Spleen (tissue), 11 donors: ENCODE data around the gene C6orf118. TPM values are rescaled to one million over a fixed set of nuclear protein-coding genes. Genes with fewer than 3 reads are reported as not detected.

Experiments used
- DNase-seq: peaks from one replicate; pipeline ENCODE4 v3.0.0-alpha.2; 2020
- H3K27ac ChIP-seq, 8 donors: fragments of 200-600 bp; sonication (generic) in 7 of 8; 1 replicate in 4 of 8; 2 replicates in 4 of 8; pipeline versions ENCODE4 v1.5.0 to v1.8.0; 2016 to 2021; ENCODE audit warnings: inconsistent platforms in 4 of 8, mild to moderate bottlenecking in 4 of 8, moderate library complexity in 1 of 8
- H3K27me3 ChIP-seq, 7 donors: fragments of 200-600 bp; sonication (generic) in 6 of 7; replicated peaks in 1 of 7; 1 replicate in 4 of 7; 2 replicates in 3 of 7; pipeline versions ENCODE4 v1.5.0 to v1.8.0; 2016 to 2021; ENCODE audit warnings: inconsistent platforms in 3 of 7, mild to moderate bottlenecking in 1 of 7
- H3K36me3 ChIP-seq, 6 donors: fragments of 200-600 bp; sonication (generic) in 5 of 6; 1 replicate in 4 of 6; 2 replicates in 2 of 6; pipeline versions ENCODE4 v1.5.0 to v1.8.0; 2016 to 2021; ENCODE audit warnings: inconsistent platforms in 2 of 6
- H3K4me1 ChIP-seq, 6 donors: fragments of 200-600 bp; sonication (generic) in 5 of 6; 1 replicate in 3 of 6; 2 replicates in 3 of 6; pipeline versions ENCODE4 v1.5.0 to v1.8.0; 2016 to 2021; ENCODE audit warnings: inconsistent platforms in 3 of 6
- H3K4me3 ChIP-seq, 8 donors: fragments of 200-600 bp; sonication (generic) in 7 of 8; 1 replicate in 4 of 8; 2 replicates in 4 of 8; pipeline versions ENCODE4 v1.5.0 to v1.8.0; 2016 to 2021; ENCODE audit warnings: inconsistent platforms in 4 of 8, mild to moderate bottlenecking in 4 of 8, moderate library complexity in 2 of 8
- H3K9me3 ChIP-seq, 8 donors: fragments of 200-600 bp; sonication (generic) in 7 of 8; 1 replicate in 4 of 8; 2 replicates in 4 of 8; pipeline versions ENCODE4 v1.5.0 to v1.8.0; 2016 to 2021; ENCODE audit warnings: inconsistent platforms in 4 of 8
- CTCF ChIP-seq, 11 experiments: fragments of 200-600 bp in 7 of 11; fragments of 450-650 bp in 4 of 11; sonication (generic) in 4 of 11; IDR thresholded peaks in 8 of 11; conservative IDR thresholded peaks in 3 of 11; 1 replicate in 7 of 11; 2 replicates in 4 of 11; pipeline versions ENCODE4 v1.4.0 to v1.8.0; 2016 to 2021; ENCODE audit warnings: antibody characterized with exemption in 11 of 11, inconsistent platforms in 4 of 11, mild to moderate bottlenecking in 1 of 11
- POLR2A ChIP-seq, 3 donors: fragments of 450-650 bp; IDR thresholded peaks; one replicate each; pipeline ENCODE4 v1.5.1; 2017; ENCODE audit warnings: antibody characterized with exemption in 3 of 3, mild to moderate bottlenecking in 1 of 3
- POLR2AphosphoS5 ChIP-seq, 3 donors: sonication (generic); formaldehyde crosslinking; IDR thresholded peaks; one replicate each; pipeline ENCODE4 v1.5.1; 2017; ENCODE audit warnings: antibody characterized with exemption in 3 of 3
- WGBS, 5 donors: extraction: QIAGEN DNeasy Blood & Tissue Kit in 3 of 5; methylation state at CpG; one replicate each; pipeline versions ENCODE4 v1.1.5 to v1.1.7; 2013 to 2018; 5-methylcytosine and 5-hydroxymethylcytosine counted together
- intact Hi-C: fragments of 100-400 bp; cut with DNase I; formaldehyde crosslinking; loops from one replicate; pipeline ENCODE4 v1.15.0; 2023; ENCODE audit warnings: low total_unique reads
- polyA plus RNA-seq, 3 donors: library from polyadenylated mRNA; stranded (reverse); fragments of 200-250 nt; gene quantifications; one replicate each; pipeline ENCODE4 v1.2.1, GENCODE V29; 2013
- total RNA-seq, 7 donors: library from RNA; depleted of rRNA in 3 of 7; stranded (reverse); fragments of >200 nt in 3 of 7; fragmentation: NEBNext Ultra II Directional in 4 of 7; extraction: Animal tissue kit (Norgen Biotek cat#: 25700) in 4 of 7; gene quantifications; one replicate each; pipeline versions ENCODE4 v1.1.0 to v1.2.1, GENCODE V29; 2016 to 2021
- donor health status: healthy with polysubstance abuse.
- donor health status: DM: no; HTN: no; CAD: no; lungs with moderate emphysema.
- donor health status: DM: no; HTN: no; CAD: no.
- donor health status: Bipolar disorder and iron deficiency.
- donor health status: healthy.
- donor health status: DM: no; HTN: no; CAD: no.
- donor health status: DM: yes; HTN: yes; CAD: no.

C6orf118 gene
- total and polyA plus RNA-seq, 10 donors = not detected

GRCh38 chr6:165301372-165302246, 7.8 kb downstream of the C6orf118 start:
- WGBS, 5 donors = 91 to 95% (median 91%) methylated on average over 31 to 38 of the region's 38 CpGs
- no peak for DNase-seq
- Histone ChIP-seq H3K4me1 (no peaks in the 10 kb centered on the region), H3K4me3 (no peak overlapping the region), H3K36me3 (no peaks in the 10 kb centered on the region), H3K27ac (no peak overlapping the region), H3K27me3 (no peaks in the 10 kb centered on the region), H3K9me3 (peaks cover 0 to 32% (median 4%) of the 10 kb centered on the region in 8 donors)
- TF ChIP-seq POLR2A (IDR thresholded peaks at IDR 0.05) = no peak
- TF ChIP-seq POLR2AphosphoS5 (IDR thresholded peaks at IDR 0.05) = no peak
- TF ChIP-seq CTCF (IDR thresholded peaks at IDR 0.05 in 8 of 11, conservative IDR thresholded peaks at IDR 0.05 in 3 of 11) = no peak
- intact Hi-C loops = no loop called here

DNA sequence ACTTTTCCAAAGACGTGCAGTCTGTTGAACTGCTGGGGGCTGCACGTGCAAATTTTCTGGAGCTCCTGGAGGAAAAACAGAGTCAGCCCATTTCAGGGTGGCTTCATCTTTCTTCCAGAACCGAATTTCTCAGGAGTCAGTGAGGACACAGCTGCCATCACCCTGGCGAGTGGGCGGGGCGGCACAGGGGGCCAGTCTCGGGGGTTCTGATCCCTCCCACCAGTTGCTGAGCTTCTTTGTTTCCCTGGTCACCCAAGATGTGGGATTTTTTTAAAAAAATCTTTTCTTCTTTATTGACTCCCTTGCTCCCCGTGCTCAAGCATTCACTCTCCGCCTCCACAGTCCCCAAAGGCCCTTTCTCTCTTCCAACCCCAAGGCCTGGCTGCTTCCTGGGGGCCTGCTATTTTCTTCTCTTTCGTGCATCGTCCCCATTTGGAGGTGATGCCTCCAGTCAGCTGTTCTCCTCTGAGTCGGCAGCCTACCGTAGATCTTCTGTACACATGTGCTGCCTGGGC, 8.9 kb downstream of the C6orf118 start:
- WGBS, 5 donors = 77 to 83% (median 81%) methylated on average over 13 of the region's 13 CpGs

DNA sequence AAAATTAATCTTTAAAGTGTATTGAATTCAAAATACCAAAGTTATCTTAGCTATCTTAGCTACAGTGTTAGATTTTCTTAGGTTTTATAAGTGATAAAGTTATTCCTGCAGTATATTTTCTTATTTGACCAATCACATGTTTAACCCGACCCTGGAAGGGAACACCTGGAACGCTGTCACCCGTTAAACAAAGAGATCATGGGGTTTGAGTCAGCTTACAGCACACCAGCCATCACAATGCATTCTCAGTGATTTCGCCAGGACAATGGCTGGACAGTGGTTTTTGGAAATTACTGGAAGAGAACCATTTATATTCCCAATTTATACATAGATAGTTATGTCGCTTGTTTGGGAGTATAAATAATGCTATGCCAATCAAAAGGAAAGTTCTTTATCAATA, 10.5 kb downstream of the C6orf118 start:
- H3K9me3 ChIP-seq = peaks cover 0 to 32% (median 4%) of the 10 kb centered on the region in 8 donors
- TF ChIP-seq POLR2AphosphoS5 (IDR thresholded peaks at IDR 0.05) = no peak
- TF ChIP-seq POLR2A (IDR thresholded peaks at IDR 0.05) = no peak
- no peak for TF ChIP-seq CTCF (IDR thresholded peaks at IDR 0.05 in 8 of 11, conservative IDR thresholded peaks at IDR 0.05 in 3 of 11)
- WGBS, 5 donors = 80 to 89% (median 88%) methylated on average over 5 of the region's 5 CpGs
- no peaks in the 10 kb centered on the region for H3K36me3 ChIP-seq
- no peaks in the 10 kb centered on the region for H3K27me3 ChIP-seq
- DNase-seq = no peak
- H3K27ac ChIP-seq = no peak overlapping the region
- intact Hi-C loops = no loop called here
- H3K4me1 ChIP-seq = no peaks in the 10 kb centered on the region
- no peak overlapping the region for H3K4me3 ChIP-seq

More for the DNA sequence above, 8.9 kb downstream of the C6orf118 start:
- no peak for DNase-seq
- no peak for TF ChIP-seq POLR2AphosphoS5 (IDR thresholded peaks at IDR 0.05)
- TF ChIP-seq POLR2A (IDR thresholded peaks at IDR 0.05) = no peak
- intact Hi-C loops = no loop called here
- H3K4me1 ChIP-seq = no peaks in the 10 kb centered on the region
- no peaks in the 10 kb centered on the region for H3K36me3 ChIP-seq
- H3K4me3 ChIP-seq = no peak overlapping the region
- peaks cover 0 to 32% (median 4%) of the 10 kb centered on the region in 8 donors for H3K9me3 ChIP-seq
- no peak overlapping the region for H3K27ac ChIP-seq
- H3K27me3 ChIP-seq = no peaks in the 10 kb centered on the region

DNA sequence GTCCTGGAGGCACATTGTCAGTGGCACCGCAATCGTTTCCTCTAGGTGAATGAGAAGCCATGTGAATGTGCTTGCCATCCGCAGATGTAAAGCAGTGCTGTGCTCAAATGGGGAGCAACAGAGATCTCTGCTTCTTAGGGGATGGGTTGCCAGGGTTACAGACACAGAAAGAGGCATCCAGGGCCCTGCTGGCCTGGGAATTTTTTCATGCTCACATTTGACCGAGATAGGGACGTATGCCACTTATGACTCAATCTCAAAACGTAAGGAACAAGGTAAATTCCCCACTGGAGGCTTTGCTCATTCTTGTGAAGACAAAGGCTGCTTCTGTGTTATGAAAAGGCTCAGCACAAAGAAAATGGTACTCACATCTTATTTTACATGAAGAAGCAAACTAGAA, 11.0 kb downstream of the C6orf118 start:
- Histone ChIP-seq H3K4me3 (no peak overlapping the region), H3K27me3 (no peaks in the 10 kb centered on the region), H3K27ac (no peak overlapping the region), H3K4me1 (no peaks in the 10 kb centered on the region), H3K9me3 (peaks cover 0 to 32% (median 4%) of the 10 kb centered on the region in 8 donors), H3K36me3 (no peaks in the 10 kb centered on the region)
- 85 to 92% (median 89%) methylated on average over 6 of the region's 6 CpGs for WGBS, 5 donors
- TF ChIP-seq CTCF (IDR thresholded peaks at IDR 0.05 in 8 of 11, conservative IDR thresholded peaks at IDR 0.05 in 3 of 11) (no peak), POLR2A (IDR thresholded peaks at IDR 0.05) (no peak), POLR2AphosphoS5 (IDR thresholded peaks at IDR 0.05) (no peak)
- DNase-seq = no peak
- intact Hi-C loops = no loop called here
